IPS-18a (cell line): ENCODE data around the gene CLN6.

Experiments
- H3K27ac ChIP-seq: one replicate; pipeline ENCODE4 v1.5.1; 2013; ENCODE audit warnings: low read length
- H3K27me3 ChIP-seq: one replicate; pipeline ENCODE4 v1.6.1; 2013; ENCODE audit warnings: mild to moderate bottlenecking, low read length; ENCODE audit not compliant: control insufficient read depth, insufficient read depth
- H3K36me3 ChIP-seq: one replicate; pipeline ENCODE4 v1.6.1; 2013; ENCODE audit warnings: low read depth, low read length; ENCODE audit not compliant: control insufficient read depth
- H3K4me1 ChIP-seq: one replicate; pipeline ENCODE4 v1.6.1; 2013; ENCODE audit warnings: low read depth, low read length; ENCODE audit not compliant: control insufficient read depth
- H3K4me3 ChIP-seq: one replicate; pipeline ENCODE4 v1.5.1; 2013; ENCODE audit warnings: low read length
- H3K9ac ChIP-seq: one replicate; pipeline ENCODE4 v1.6.1; 2013; ENCODE audit warnings: mild to moderate bottlenecking, low read length, moderate library complexity
- H3K9me3 ChIP-seq: one replicate; pipeline ENCODE4 v1.6.1; 2013; ENCODE audit warnings: low read depth, low read length; ENCODE audit not compliant: control insufficient read depth

Gene CLN6

DNA sequence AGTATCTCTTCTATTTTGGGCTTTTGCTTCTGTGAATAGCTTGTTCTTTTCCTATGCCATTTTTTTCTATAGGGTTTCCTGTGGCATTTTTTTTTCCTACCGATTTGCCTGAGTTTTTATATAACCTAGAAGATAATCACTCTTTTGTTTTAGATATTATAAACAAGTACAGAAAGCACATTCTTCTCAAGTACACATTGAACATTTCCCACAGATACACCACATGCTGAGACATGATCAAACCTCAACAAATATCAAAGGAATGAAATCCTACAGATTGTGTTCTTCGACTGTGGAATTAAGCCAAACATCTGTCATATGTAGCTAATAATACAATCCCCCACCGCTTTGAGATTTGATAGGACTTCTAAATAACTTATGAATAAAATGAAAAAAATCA lies 38.9 kb upstream of the CLN6 start:
- Histone ChIP-seq H3K27ac (no peak overlapping the region), H3K4me1 (peaks cover 41% of the 10 kb centered on the region), H3K4me3 (no peak overlapping the region), H3K9ac (no peak overlapping the region), H3K27me3 (no peaks in the 10 kb centered on the region), H3K36me3 (no peaks in the 10 kb centered on the region), H3K9me3 (no peaks in the 10 kb centered on the region)

DNA sequence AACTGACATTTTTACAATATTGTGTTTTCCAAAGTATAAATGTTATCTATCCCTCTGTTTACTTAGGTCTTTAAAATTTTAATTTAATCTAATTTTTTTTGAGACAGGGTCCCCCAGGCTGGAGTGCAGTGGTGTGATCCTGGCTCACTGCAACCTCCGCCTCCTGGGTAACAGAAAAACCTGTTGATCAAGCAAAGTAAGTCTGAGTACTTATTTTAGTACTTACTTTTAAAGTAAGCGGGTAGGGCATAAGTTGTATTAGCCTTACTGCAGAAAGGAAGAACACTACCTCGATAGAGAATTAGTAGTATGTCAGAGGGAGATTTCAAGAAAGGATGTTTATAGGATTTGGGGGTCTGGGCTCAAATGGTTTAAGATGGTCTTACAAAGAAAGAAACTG lies 36.1 kb upstream of the CLN6 start:
- Histone ChIP-seq H3K9me3 (no peaks in the 10 kb centered on the region), H3K4me1 (peaks cover 30% of the 10 kb centered on the region), H3K9ac (no peak overlapping the region), H3K27ac (no peak overlapping the region), H3K4me3 (peak overlapping the region; percentile 27), H3K36me3 (no peaks in the 10 kb centered on the region), H3K27me3 (no peaks in the 10 kb centered on the region)

DNA sequence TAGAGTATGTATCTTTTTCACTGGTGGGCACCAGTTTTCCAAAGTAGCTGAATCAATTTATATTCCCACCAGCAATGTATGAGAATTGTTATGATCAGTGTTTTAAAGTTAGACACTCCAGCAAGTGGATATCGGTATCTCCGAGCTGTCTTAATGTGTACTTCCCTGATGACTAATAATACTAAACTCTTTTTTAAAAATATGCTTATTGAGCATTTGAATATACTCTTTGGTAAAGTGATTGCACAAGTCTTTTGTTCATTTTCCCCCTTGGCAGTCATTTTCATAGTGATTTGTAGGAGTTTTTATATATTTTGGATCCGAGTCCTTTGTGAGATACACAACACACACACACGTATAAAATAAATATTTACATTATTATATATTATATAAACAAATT lies 35.6 kb upstream of the CLN6 start:
- Histone ChIP-seq H3K4me1 (peaks cover 30% of the 10 kb centered on the region), H3K9ac (no peak overlapping the region), H3K27ac (no peak overlapping the region), H3K36me3 (no peaks in the 10 kb centered on the region), H3K4me3 (peak overlapping the region; percentile 40), H3K9me3 (no peaks in the 10 kb centered on the region), H3K27me3 (no peaks in the 10 kb centered on the region)

DNA sequence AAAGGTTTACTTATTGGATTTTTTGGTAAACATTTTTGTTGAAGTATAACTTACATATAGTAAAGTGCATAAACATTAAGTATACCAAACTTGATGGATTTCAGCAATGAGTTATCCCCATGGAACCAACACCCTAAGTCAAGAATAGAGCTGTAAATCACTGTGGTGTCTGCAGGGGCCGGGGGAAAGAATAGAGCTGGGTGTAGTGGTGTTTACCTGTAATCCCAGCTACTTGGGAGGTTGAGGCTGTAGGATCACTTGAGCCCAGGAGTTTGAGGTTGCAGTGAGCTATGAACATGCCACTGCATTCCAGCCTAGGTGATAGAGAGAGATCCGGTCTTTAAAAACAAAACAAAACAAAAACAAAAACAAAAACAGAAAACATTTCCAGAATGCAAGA lies 34.8 kb upstream of the CLN6 start:
- H3K27me3 ChIP-seq = no peaks in the 10 kb centered on the region

DNA sequence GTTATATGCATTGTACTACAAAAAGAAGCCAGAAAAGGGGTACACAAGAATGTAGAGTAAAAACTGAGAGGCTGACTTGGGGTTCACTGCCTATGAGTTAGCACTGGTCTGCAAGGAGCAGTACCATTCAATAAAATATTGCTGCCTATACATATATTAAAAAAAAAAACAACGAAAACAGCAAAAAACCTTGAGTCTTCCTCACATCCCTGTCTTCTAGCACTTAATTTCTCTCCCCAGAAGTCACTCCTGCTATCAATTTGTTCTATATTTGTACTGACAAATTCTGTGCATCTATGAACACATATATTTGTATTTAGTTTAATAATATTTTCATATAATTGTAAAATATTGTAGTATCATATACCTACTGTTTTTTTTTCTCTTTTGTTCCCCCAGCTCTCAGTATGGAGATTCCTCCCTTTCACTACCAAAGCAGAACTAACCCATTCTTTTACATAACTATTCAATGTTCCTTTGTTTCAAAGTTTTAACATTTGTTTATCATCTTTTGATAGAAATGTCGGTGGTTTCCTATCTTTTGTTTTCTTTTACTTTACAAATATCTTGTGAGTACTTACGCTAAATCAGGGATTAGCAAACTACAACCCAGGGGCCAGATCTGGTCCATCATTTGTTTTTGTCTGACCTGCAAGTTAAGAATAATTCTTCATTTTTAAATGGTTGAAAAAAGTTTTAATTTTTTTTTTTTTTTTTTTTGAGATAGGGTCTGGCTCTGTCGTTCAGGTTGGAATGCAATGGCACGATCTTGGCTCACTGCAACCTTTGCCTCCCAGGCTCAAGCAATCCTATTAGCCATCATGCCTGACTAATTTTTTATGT lies 33.2 kb upstream of the CLN6 start:
- H3K4me3 ChIP-seq = peak overlapping the region; percentile 24
- no peaks in the 10 kb centered on the region for H3K27me3 ChIP-seq
- H3K27ac ChIP-seq = peak overlapping the region; percentile 73
- peak overlapping the region; percentile 40 for H3K9ac ChIP-seq
- H3K36me3 ChIP-seq = no peaks in the 10 kb centered on the region
- peaks cover 30% of the 10 kb centered on the region for H3K4me1 ChIP-seq
- no peaks in the 10 kb centered on the region for H3K9me3 ChIP-seq

More for the DNA sequence above, 34.8 kb upstream of the CLN6 start:
- Histone ChIP-seq H3K4me1 (peaks cover 30% of the 10 kb centered on the region), H3K4me3 (peak overlapping the region; percentile 40), H3K36me3 (no peaks in the 10 kb centered on the region), H3K9ac (no peak overlapping the region), H3K9me3 (no peaks in the 10 kb centered on the region), H3K27ac (no peak overlapping the region)

DNA sequence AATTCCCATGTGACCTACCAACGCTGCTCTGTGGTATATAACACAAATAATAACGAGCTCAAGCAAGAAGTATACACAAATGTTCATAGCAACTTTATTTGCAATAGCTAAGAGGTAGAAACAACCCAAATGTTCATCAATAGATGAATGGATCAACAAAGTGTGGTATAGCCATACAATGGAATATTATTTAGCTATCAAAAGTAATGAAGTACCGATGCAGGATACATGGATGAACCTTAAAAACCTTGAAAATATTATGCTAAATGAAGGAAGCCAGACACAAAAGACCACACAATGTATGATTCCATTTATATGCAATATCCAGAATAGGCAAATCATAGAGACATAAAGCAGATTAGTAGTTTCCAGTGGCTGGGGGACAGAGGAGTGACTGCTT lies 32.5 kb upstream of the CLN6 start:
- Histone ChIP-seq H3K9me3 (no peaks in the 10 kb centered on the region), H3K27ac (peak overlapping the region; percentile 73), H3K4me3 (no peak overlapping the region), H3K4me1 (peaks cover 30% of the 10 kb centered on the region), H3K27me3 (no peaks in the 10 kb centered on the region), H3K9ac (no peak overlapping the region), H3K36me3 (no peaks in the 10 kb centered on the region)

DNA sequence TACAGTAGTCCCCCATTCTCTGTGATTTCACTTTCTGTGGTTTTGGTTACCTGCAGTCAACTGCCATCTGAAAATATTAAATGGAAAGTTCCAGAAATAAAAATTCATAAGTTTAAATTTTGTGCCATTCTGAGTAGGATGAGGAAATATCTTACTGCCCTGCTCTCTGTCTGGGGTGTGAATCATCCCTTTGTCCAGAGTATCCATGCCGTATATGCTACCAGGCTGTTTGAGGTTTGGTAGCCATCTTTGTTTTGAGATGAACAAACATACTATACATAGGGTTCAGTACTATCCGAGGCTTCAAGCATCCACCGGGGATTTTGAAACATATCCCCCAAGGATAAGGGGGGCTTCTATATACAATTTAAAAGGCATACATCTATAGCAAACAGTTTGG lies 31.7 kb upstream of the CLN6 start:
- Histone ChIP-seq H3K9ac (no peak overlapping the region), H3K36me3 (no peaks in the 10 kb centered on the region), H3K27ac (no peak overlapping the region), H3K4me3 (no peak overlapping the region), H3K27me3 (no peaks in the 10 kb centered on the region), H3K4me1 (peaks cover 30% of the 10 kb centered on the region), H3K9me3 (no peaks in the 10 kb centered on the region)

DNA sequence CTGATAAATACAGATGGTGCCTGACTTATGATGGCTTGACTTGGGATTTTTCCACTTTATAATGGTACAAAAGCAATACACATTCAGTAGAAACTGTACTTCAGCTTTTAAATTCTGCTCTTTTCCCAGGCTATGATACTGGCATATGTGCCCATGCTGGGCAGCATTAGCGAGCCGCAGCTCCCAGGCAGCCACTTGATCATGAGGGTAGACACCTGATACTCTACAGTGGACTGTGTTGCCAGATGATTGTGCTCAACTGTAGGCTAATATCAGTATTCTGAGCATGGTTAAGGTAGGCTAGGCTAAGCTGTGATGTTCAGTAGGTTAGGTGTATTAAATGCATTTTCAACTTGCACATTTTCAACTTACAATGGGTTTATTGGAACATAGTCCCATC lies 30.4 kb upstream of the CLN6 start:
- peaks cover 21% of the 10 kb centered on the region for H3K4me1 ChIP-seq
- H3K9ac ChIP-seq = no peak overlapping the region
- H3K27me3 ChIP-seq = no peaks in the 10 kb centered on the region
- H3K27ac ChIP-seq = no peak overlapping the region
- H3K4me3 ChIP-seq = no peak overlapping the region
- H3K36me3 ChIP-seq = no peaks in the 10 kb centered on the region
- H3K9me3 ChIP-seq = no peaks in the 10 kb centered on the region

DNA sequence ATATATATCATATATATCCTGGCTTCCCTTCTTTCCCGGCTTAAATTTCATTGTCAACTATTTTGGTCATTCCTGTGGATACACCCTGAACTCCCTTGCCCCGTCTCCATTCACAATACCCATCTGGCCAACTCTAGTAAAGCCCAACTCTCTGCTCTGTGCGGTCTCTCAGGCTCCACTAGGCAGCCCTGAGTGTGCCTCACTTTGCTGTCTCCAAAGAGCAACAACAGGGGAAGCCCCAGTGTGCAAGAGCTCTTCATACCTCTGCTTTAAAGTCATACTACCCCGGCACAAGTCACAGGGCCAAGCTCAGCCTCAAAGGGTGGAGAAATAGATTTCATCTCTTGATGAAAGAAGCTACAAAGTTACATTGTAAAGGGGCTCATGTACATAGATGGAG lies 29.2 kb upstream of the CLN6 start:
- Histone ChIP-seq H3K9me3 (no peaks in the 10 kb centered on the region), H3K9ac (no peak overlapping the region), H3K27me3 (no peaks in the 10 kb centered on the region), H3K36me3 (no peaks in the 10 kb centered on the region), H3K4me1 (peaks cover 9% of the 10 kb centered on the region), H3K4me3 (no peak overlapping the region), H3K27ac (no peak overlapping the region)

DNA sequence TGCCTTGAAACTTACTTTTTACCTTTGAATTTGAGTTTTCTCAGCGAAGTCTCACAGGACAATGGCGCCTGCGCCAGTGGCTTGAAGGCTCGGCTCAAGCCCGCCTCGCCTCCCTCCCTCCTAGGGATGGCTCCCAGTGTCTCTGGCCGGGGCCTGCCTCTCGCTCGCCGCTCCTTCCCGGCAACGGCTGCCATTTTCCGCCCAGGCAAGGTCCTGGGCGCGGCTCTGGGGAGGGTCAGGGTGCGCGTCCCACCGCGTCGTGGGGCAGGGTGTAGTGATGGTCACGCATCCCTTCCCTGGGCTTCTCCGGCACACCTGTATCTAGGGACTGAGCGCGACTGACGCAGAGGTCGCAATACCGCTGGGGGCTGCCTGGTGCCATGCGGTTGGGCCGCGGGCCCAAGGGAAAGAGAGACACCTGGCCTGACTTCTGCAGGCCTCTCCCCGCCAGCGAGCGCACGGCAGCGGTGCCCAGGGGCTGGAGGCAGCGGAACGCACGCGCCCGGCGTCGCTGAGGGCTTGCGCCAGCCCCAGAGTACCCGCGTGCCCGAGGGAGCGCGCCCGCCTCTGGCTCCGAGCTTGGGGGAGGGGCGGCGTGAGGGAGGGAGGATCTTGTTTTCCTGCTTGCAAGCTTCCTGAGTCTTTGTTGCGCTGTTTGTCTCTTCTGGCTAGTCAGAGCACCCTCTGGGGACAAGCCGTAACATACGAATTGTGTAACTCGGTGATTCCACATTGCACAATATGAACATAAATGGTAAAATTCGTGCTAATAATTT lies 27.3 kb upstream of the CLN6 start:
- no peaks in the 10 kb centered on the region for H3K4me1 ChIP-seq
- no peaks in the 10 kb centered on the region for H3K27me3 ChIP-seq
- peak overlapping the region; percentile 57 for H3K4me3 ChIP-seq
- peak overlapping the region; percentile 79 for H3K9ac ChIP-seq
- no peaks in the 10 kb centered on the region for H3K36me3 ChIP-seq
- no peaks in the 10 kb centered on the region for H3K9me3 ChIP-seq
- H3K27ac ChIP-seq = peak overlapping the region; percentile 78

DNA sequence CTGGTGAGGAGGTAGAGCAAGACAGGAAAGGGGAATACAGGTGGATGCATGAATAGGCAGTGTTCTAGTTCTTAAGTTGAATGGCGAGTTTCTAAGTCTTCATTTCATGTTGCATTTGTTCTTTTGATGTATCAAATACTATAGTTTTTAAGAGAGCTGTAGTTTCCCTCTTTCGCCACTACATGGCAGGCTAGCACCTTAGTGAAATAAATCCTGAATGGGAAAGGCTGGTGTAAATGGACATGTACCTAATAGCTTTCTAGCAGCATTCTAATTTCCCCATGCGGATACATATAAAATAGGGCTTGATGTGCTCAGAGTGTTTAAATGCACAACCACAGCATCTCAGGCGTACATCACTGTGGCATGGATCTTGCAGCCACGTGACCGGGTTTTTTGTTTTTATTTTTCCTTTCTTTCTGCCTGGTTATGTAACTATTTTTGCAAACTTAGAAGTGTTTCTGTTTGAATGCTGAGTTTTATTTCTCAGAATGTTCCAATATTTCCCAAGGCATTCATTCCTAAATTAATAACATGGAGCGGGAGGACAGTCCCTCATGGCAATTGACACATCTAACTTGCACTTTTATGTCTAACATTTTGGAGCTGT lies 23.5 kb upstream of the CLN6 start:
- Histone ChIP-seq H3K9me3 (no peaks in the 10 kb centered on the region), H3K9ac (no peak overlapping the region), H3K4me3 (no peak overlapping the region), H3K27ac (no peak overlapping the region), H3K27me3 (no peaks in the 10 kb centered on the region), H3K4me1 (no peaks in the 10 kb centered on the region), H3K36me3 (no peaks in the 10 kb centered on the region)
